Prostate gland (tissue), 2 donors: ENCODE data around the gene POLH.

Experiments
- CTCF ChIP-seq, 4 experiments: fragments of 200-600 bp in 2 of 4; fragments of 450-650 bp in 2 of 4; sonication (generic) in 2 of 4; IDR thresholded peaks; 1 replicate in 3 of 4; 2 replicates in 1 of 4; pipeline ENCODE4 v1.5.1; 2016 to 2019; ENCODE audit warnings: antibody characterized with exemption in 4 of 4, mild to moderate bottlenecking in 2 of 4, moderate library complexity in 2 of 4
- POLR2A ChIP-seq: fragments of 450-650 bp; IDR thresholded peaks from one replicate; pipeline ENCODE4 v1.6.1; 2016; ENCODE audit warnings: antibody characterized with exemption, mild to moderate bottlenecking
- POLR2AphosphoS5 ChIP-seq: sonication (generic); formaldehyde crosslinking; IDR thresholded peaks from one replicate; pipeline ENCODE4 v1.6.1; 2017; ENCODE audit warnings: antibody characterized with exemption

GRCh38 chr6:43593938-43594337 is 18.0 kb downstream of the POLH start:
- no peak for TF ChIP-seq CTCF (IDR thresholded peaks at IDR 0.05)
- TF ChIP-seq POLR2A: no peak
- TF ChIP-seq POLR2AphosphoS5: no peak
